A673 (cell line): ENCODE results near the gene PCBP1. TPM values are rescaled to one million over a fixed set of nuclear protein-coding genes. Genes with fewer than 3 reads are reported as not detected.
"Not testable (repeated sequence)": the region's sequence is repeated elsewhere in the genome, so short reads cannot be mapped to it uniquely, and the experiment has no call there.

ENCODE experiments used
- BruUV-seq: library from RNA; stranded (reverse); fragments of 400-500 nt; replicated peaks from 2 replicates; lab custom pipeline; 2021; lab: Mats Ljungman, UMichigan
- CTCF ChIA-PET: fragments of 300-600 bp; sonication (Branson Sonifier 250); formaldehyde crosslinking; loops from one replicate; lab custom pipeline; 2022; ENCODE audit warnings: antibody characterized with exemption; lab: Charles Lee
- POLR2A ChIA-PET: fragments of 300-600 bp; sonication (Branson Sonifier 250); formaldehyde crosslinking; loops from one replicate; lab custom pipeline; 2022; ENCODE audit warnings: antibody characterized with exemption; ENCODE audit not compliant: low non-redundant PET; lab: Charles Lee
- DNase-seq: peaks from one replicate; pipeline ENCODE4 v3.0.0-alpha.2; 2015; ENCODE audit warnings: low spot score
- H3K27ac ChIP-seq: fragments of 200-600 bp; sonication (generic); 2 replicates; pipeline ENCODE4 v1.5.1; 2016; ENCODE audit warnings: mixed run types, low read depth, mild to moderate bottlenecking, mixed read lengths, antibody characterized with exemption, low read length; ENCODE audit not compliant: poor library complexity, severe bottlenecking
- H3K27me3 ChIP-seq: fragments of 200-600 bp; sonication (generic); replicated peaks from 2 replicates; pipeline ENCODE4 v1.6.1; 2017; ENCODE audit warnings: mixed run types, low read depth, mild to moderate bottlenecking, mixed read lengths, antibody characterized with exemption, low read length; ENCODE audit not compliant: insufficient read depth, poor library complexity
- H3K36me3 ChIP-seq: fragments of 200-600 bp; sonication (generic); 2 replicates; pipeline ENCODE4 v1.6.1; 2016; ENCODE audit warnings: mixed run types, mild to moderate bottlenecking, mixed read lengths, antibody characterized with exemption, low read length; ENCODE audit not compliant: insufficient read depth, poor library complexity, severe bottlenecking
- H3K4me1 ChIP-seq: fragments of 200-600 bp; sonication (generic); 2 replicates; pipeline ENCODE4 v1.6.1; 2017; ENCODE audit warnings: mixed run types, mild to moderate bottlenecking, mixed read lengths, antibody characterized with exemption, low read length; ENCODE audit not compliant: insufficient read depth, poor library complexity, severe bottlenecking
- H3K4me3 ChIP-seq: fragments of 200-600 bp; sonication (generic); 2 replicates; pipeline ENCODE4 v1.5.1; 2016; ENCODE audit warnings: low read depth, mixed run types, mild to moderate bottlenecking, mixed read lengths, low read length; ENCODE audit not compliant: poor library complexity, severe bottlenecking
- H3K9me3 ChIP-seq: fragments of 200-600 bp; sonication (generic); 2 replicates; pipeline ENCODE4 v1.6.1; 2016; ENCODE audit warnings: mixed run types, low read depth, mild to moderate bottlenecking, mixed read lengths, antibody characterized with exemption, low read length; ENCODE audit not compliant: poor library complexity, severe bottlenecking
- EZH2 ChIP-seq: fragments of 200-600 bp; sonication (generic); IDR thresholded peaks from 2 replicates; pipeline ENCODE4 v1.6.1; 2017; ENCODE audit warnings: borderline replicate concordance, low read depth, mild to moderate bottlenecking, mixed read lengths, antibody characterized with exemption, low read length; ENCODE audit not compliant: poor library complexity, severe bottlenecking
- intact Hi-C: fragments of 100-400 bp; cut with micrococcal nuclease; formaldehyde crosslinking; loops from one replicate; pipeline ENCODE4 v1.10.0; 2022; ENCODE audit not compliant: unreplicated experiment
- total RNA-seq: library from RNA; stranded (reverse); gene quantifications from 2 replicates; pipeline ENCODE4 v1.2.3, GENCODE V29; 2021
- TF ChIP-seq, protein P1 (sequence below): fragments of 300-800, 200-600 bp; sonication (generic); conservative IDR thresholded peaks from 2 replicates; pipeline ENCODE4 v1.5.1; 2017; ENCODE audit warnings: low read depth, mild to moderate bottlenecking, antibody characterized with exemption, low read length, moderate library complexity, mixed read lengths

PCBP1 gene
- total RNA-seq, 1 experiment from 2014 or later: 350 TPM

DNA sequence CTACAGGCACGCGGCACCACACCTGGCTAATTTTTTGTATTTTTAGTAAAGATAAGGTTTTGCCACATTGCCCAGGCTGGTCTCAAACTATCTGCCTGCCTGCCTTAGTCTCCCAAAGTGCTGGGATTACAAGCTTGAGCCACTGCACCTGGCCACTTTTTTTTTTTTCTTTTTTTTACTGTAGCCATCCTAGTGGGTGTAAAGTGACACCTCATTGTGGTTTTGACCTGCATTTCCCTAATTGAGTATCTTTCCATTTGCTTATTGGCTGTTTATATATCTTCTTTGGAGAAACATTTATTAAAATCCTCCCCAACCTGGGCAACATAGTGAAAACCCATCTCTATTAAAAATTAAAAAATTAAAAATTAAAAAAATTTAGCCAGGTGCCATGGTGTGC, 12.0 kb downstream of the PCBP1 start:
- Histone ChIP-seq H3K4me3 (no peak overlapping the region), H3K27me3 (no peaks in the 10 kb centered on the region), H3K27ac (no peak overlapping the region), H3K36me3 (no peaks in the 10 kb centered on the region), H3K4me1 (no peaks in the 10 kb centered on the region), H3K9me3 (no peaks in the 10 kb centered on the region)
- TF ChIP-seq, protein P1, sequence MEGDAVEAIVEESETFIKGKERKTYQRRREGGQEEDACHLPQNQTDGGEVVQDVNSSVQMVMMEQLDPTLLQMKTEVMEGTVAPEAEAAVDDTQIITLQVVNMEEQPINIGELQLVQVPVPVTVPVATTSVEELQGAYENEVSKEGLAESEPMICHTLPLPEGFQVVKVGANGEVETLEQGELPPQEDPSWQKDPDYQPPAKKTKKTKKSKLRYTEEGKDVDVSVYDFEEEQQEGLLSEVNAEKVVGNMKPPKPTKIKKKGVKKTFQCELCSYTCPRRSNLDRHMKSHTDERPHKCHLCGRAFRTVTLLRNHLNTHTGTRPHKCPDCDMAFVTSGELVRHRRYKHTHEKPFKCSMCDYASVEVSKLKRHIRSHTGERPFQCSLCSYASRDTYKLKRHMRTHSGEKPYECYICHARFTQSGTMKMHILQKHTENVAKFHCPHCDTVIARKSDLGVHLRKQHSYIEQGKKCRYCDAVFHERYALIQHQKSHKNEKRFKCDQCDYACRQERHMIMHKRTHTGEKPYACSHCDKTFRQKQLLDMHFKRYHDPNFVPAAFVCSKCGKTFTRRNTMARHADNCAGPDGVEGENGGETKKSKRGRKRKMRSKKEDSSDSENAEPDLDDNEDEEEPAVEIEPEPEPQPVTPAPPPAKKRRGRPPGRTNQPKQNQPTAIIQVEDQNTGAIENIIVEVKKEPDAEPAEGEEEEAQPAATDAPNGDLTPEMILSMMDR: no peak
- no peak for TF ChIP-seq EZH2
- intact Hi-C loops: no loop called here
- DNase-seq: no peak
- no TSS peak for BruUV-seq
- ChIA-PET POLR2A (no interaction called here), CTCF (no interaction called here)

DNA sequence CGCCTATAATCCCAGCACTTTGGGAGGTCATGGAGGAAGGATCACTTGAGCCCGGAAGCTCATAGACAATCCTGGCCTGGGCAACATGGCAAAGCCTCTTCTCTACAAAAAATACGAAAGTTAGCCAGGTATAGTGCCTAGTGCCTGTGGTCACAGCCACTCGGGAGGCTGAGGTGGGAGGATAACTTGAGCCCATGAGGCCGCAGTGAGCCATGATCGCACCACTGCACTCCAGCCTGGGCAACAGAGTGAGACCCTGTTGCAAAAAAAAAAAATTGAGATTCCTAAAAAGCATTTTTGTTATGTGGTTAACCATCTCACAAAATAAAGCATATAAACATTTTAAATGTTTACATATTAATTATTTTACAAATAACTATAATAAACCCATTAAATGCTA, 13.9 kb downstream of the PCBP1 start:
- TF ChIP-seq EZH2: no peak
- TF ChIP-seq, protein P1: no peak
- ChIA-PET POLR2A (no interaction called here), CTCF (no interaction called here)
- DNase-seq: no peak
- intact Hi-C loops: no loop called here
- Histone ChIP-seq H3K9me3 (no peaks in the 10 kb centered on the region), H3K36me3 (no peaks in the 10 kb centered on the region), H3K27me3 (no peaks in the 10 kb centered on the region), H3K27ac (no peak overlapping the region), H3K4me3 (no peak overlapping the region), H3K4me1 (no peaks in the 10 kb centered on the region)
- BruUV-seq: no TSS peak

DNA sequence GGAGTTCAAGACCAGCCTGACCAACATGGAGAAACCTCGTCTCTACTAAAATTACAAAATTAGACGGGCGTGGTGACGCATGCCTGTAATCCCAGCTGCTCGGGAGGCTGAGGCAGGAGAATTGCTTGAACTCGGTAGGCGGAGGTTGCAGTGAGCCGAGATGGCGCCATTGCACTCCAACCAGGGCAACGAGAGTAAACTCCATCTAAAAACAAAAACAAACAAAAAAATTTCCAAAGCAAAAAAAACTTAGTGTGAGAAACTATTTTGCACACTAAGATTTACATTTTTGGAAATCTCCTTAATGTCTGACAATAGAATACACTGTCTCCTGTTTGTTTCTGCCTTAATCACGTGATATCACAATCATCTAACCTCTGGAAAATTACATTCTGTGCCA, 14.4 kb downstream of the PCBP1 start:
- DNase-seq, POLR2A ChIA-PET, CTCF ChIA-PET, H3K4me3 ChIP-seq, H3K36me3 ChIP-seq, H3K27ac ChIP-seq, BruUV-seq, H3K27me3 ChIP-seq, intact Hi-C loops, H3K9me3 ChIP-seq, H3K4me1 ChIP-seq: not testable (repeated sequence)

DNA sequence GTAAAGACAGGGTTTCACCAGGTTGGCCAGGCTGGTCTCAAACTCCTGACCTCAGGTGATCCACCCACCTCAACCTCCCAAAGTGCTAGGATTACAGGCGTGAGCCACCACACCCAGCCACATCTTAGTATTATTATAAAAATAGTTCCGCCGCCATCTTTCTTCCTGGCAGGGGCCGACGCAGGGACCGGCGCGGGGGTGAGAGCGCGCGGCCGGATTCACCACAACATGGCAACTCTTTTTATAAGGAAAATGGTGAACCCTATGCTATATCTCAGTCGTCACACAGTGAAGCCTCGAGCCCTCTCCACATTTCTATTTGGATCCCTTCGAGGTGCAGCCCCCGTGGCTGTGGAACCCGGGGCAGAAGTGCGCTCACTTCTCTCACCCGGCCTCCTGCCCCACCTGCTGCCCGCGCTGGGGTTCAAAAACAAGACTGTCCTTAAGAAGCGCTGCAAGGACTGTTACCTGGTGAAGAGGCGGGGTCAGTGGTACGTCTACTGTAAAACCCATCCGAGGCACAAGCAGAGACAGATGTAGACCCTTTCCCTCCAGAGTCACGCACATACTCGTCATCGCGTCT, 15.1 kb downstream of the PCBP1 start:
- H3K36me3 ChIP-seq, BruUV-seq, H3K4me3 ChIP-seq, H3K9me3 ChIP-seq, POLR2A ChIA-PET, H3K4me1 ChIP-seq, H3K27me3 ChIP-seq, DNase-seq, CTCF ChIA-PET, H3K27ac ChIP-seq, intact Hi-C loops: not testable (repeated sequence)
